ENCODE measurements around the gene MYO10. TPM values are rescaled to one million over a fixed set of nuclear protein-coding genes. Genes with fewer than 3 reads are reported as not detected.

Gene MYO10
- total and polyA plus RNA-seq, 4 experiments from 2014 or later, result 0.05 to 0.17 TPM; not detected in 2

DNA sequence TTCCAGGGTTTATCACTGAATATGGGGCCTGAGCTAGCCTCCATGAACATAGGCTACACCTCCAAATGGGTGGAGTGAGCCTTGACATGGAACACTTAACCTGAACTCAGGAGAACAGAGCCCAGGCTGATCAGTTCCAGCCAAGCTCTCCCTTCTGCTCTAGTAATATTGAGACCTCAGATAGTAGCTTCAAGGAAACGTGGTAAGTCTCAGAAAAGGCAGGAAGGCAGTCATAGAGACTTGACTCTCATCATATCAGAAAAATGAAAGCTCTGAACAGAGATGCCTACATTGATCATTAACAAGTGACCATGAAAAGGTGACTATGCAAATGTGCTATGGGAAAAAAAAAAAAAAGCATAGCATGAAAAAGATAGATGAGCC, 40.5 kb upstream of the MYO10 start:
- H3K27ac Mint-ChIP-seq, result no peak overlapping the region
- intact Hi-C loops (cut with micrococcal nuclease), result no loop called here
- CTCF ChIA-PET (ENCODE audit: partially characterized antibody), result no interaction called here
- no peak for DNase-seq
- peaks cover 0 to 2% of the 10 kb centered on the region in 2 donors for H3K27me3 Mint-ChIP-seq
- Histone ChIP-seq H3K36me3 (ENCODE audit: insufficient read depth, low read length) (no peaks in the 10 kb centered on the region), H3K27me3 (ENCODE audit: insufficient read depth, low read length) (no peaks in the 10 kb centered on the region), H3K9me3 (ENCODE audit: control insufficient read depth in 1 of 2, low read length in 2 of 2) (no peaks in the 10 kb centered on the region), H3K27ac (ENCODE audit: low read depth, low read length) (no peak overlapping the region), H3K4me1 (ENCODE audit: insufficient read depth, low read length) (no peaks in the 10 kb centered on the region), H3K4me3 (ENCODE audit: low read length in 2 of 2) (no peak overlapping the region)
- no peaks in the 10 kb centered on the region for H3K4me1 Mint-ChIP-seq
- no peak overlapping the region for H3K4me3 Mint-ChIP-seq
- POLR2A ChIA-PET (ENCODE audit: partially characterized antibody), result no interaction called here
- H3K9me3 Mint-ChIP-seq, result peaks cover 0 to 4% (median 0%) of the 10 kb centered on the region in 8 donors
- no peaks in the 10 kb centered on the region for H3K36me3 Mint-ChIP-seq

DNA sequence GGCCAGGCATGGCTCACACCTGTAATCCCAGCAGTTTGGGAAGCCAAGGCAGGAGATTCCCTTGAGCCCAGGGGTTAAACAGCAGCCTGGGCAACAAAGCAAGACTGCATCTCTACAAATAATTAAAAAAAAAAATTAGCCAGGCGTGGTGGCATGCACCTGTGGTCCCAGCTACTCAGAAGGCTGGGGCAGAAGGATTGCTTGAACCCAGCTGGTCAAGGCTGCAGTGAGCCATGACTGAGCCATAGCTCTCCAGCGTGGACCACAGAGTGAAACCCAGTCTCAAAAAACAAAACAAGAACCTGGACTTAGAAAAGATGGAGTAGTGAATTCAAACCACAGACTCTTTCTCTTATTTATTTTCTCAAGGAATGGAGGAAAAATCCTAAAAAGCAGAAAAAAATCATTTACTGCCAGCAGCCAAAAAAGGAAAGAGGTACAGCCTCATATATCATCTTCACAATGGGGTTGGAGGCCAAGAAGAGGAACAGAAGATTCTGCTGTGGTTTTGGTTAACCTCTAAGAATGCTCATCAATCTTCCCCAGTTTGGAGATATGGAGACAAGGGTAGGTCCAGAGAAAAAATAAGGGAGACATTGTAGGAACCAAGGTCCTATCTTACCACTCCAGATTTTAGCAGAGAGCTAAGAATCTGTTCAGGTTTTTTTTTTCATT, 40.0 kb upstream of the MYO10 start:
- Mint-ChIP-seq H3K9me3 (peaks cover 0 to 3% (median 0%) of the 10 kb centered on the region in 8 donors), H3K27me3 (peaks cover 0 to under 1% of the 10 kb centered on the region in 2 donors), H3K27ac (no peak overlapping the region), H3K4me1 (no peaks in the 10 kb centered on the region), H3K4me3 (no peak overlapping the region), H3K36me3 (no peaks in the 10 kb centered on the region)
- CTCF ChIA-PET (ENCODE audit: partially characterized antibody), result no interaction called here
- H3K27ac ChIP-seq (ENCODE audit: low read depth, low read length), result no peak overlapping the region
- POLR2A ChIA-PET (ENCODE audit: partially characterized antibody), result no interaction called here
- DNase-seq, result no peak
- intact Hi-C loops (cut with micrococcal nuclease), result no loop called here
- no peaks in the 10 kb centered on the region for H3K4me1 ChIP-seq (ENCODE audit: insufficient read depth, low read length)
- no peaks in the 10 kb centered on the region for H3K36me3 ChIP-seq (ENCODE audit: insufficient read depth, low read length)
- H3K4me3 ChIP-seq (ENCODE audit: low read length in 2 of 2), result no peak overlapping the region
- no peaks in the 10 kb centered on the region for H3K9me3 ChIP-seq (ENCODE audit: control insufficient read depth in 1 of 2, low read length in 2 of 2)
- no peaks in the 10 kb centered on the region for H3K27me3 ChIP-seq (ENCODE audit: insufficient read depth, low read length)

DNA sequence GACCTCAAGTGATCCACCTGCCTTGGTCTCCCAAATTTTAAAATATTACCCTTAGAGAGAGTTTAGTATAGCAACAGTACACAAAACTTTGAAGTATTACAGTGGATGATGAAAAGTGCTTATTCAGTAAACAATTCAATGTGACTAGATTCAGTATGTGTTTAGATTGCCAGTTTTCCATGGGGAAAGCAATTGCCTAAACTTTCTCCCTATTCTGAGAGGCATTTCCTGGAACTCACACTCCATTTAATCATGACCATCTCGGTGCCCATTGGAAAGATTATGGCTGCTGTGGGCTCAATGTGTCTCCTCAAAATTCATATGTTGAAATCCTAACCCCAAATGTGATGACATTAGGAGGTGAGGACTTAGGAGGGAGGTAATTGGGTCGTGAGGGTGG, 38.9 kb upstream of the MYO10 start:
- no peak overlapping the region for H3K4me3 ChIP-seq (ENCODE audit: low read length in 2 of 2)
- peaks cover 0 to 3% (median 0%) of the 10 kb centered on the region in 8 donors for H3K9me3 Mint-ChIP-seq
- H3K4me1 Mint-ChIP-seq, result no peaks in the 10 kb centered on the region
- no peak for DNase-seq
- ChIA-PET CTCF (ENCODE audit: partially characterized antibody) (no interaction called here), POLR2A (ENCODE audit: partially characterized antibody) (no interaction called here)
- intact Hi-C loops (cut with micrococcal nuclease), result no loop called here
- no peaks in the 10 kb centered on the region for H3K27me3 ChIP-seq (ENCODE audit: insufficient read depth, low read length)
- H3K36me3 Mint-ChIP-seq, result no peaks in the 10 kb centered on the region
- H3K4me1 ChIP-seq (ENCODE audit: insufficient read depth, low read length), result no peaks in the 10 kb centered on the region
- no peak overlapping the region for H3K27ac Mint-ChIP-seq
- no peaks in the 10 kb centered on the region for H3K9me3 ChIP-seq (ENCODE audit: control insufficient read depth in 1 of 2, low read length in 2 of 2)
- no peak overlapping the region for H3K4me3 Mint-ChIP-seq
- H3K27ac ChIP-seq (ENCODE audit: low read depth, low read length), result no peak overlapping the region
- H3K36me3 ChIP-seq (ENCODE audit: insufficient read depth, low read length), result no peaks in the 10 kb centered on the region
- H3K27me3 Mint-ChIP-seq, result no peaks in the 10 kb centered on the region

DNA sequence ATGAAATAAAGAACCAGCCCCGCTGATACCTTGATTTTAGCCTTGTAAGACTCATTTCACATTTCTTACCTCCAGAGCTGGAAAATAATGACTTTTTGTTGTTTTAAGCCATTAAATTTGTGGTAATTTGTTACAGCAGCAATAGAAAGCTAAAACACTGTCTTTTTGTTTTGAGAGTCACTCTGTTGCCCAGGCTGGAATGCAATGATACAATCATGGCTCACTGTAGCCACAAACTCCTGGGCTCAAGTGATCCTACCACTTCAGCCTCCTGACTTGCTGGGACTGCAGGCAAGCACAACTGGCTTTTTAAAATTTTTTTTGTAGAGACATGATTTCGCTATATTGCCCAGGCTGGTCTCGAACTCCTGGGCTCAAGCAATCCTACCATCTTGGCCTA, 34.7 kb upstream of the MYO10 start:
- H3K27me3 ChIP-seq (ENCODE audit: insufficient read depth, low read length), result no peaks in the 10 kb centered on the region
- ChIA-PET CTCF (ENCODE audit: partially characterized antibody) (no interaction called here), POLR2A (ENCODE audit: partially characterized antibody) (no interaction called here)
- Mint-ChIP-seq H3K27ac (no peak overlapping the region), H3K4me3 (no peak overlapping the region), H3K36me3 (no peaks in the 10 kb centered on the region), H3K27me3 (no peaks in the 10 kb centered on the region), H3K9me3 (peaks cover 0 to 7% (median 0%) of the 10 kb centered on the region in 8 donors), H3K4me1 (no peaks in the 10 kb centered on the region)
- H3K36me3 ChIP-seq (ENCODE audit: insufficient read depth, low read length), result no peaks in the 10 kb centered on the region
- no peaks in the 10 kb centered on the region for H3K9me3 ChIP-seq (ENCODE audit: control insufficient read depth in 1 of 2, low read length in 2 of 2)
- no peak overlapping the region for H3K4me3 ChIP-seq (ENCODE audit: low read length in 2 of 2)
- H3K4me1 ChIP-seq (ENCODE audit: insufficient read depth, low read length), result no peaks in the 10 kb centered on the region
- DNase-seq, result no peak
- intact Hi-C loops (cut with micrococcal nuclease), result no loop called here
- no peak overlapping the region for H3K27ac ChIP-seq (ENCODE audit: low read depth, low read length)

DNA sequence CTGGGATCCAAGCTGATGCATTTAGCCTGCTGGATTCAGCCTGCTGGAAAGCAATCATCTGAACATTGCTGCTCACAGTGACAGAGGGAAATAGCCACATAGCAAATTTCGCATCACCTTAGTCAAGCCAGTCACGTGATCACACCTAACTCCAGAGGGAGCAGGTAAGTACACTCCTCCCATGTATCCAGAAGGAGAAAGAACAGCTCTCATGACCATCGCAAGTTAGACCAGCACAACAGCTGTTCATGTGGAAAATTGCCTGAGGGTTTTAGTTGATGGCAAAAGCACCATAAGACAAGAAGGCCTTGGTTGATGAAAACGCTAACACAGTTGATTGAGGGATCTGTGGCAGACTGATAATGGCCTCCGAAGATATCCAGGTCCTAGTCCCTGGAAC, 34.2 kb upstream of the MYO10 start:
- intact Hi-C loops (cut with micrococcal nuclease), result no loop called here
- Histone ChIP-seq H3K4me1 (ENCODE audit: insufficient read depth, low read length) (no peaks in the 10 kb centered on the region), H3K27me3 (ENCODE audit: insufficient read depth, low read length) (no peaks in the 10 kb centered on the region), H3K4me3 (ENCODE audit: low read length in 2 of 2) (no peak overlapping the region), H3K36me3 (ENCODE audit: insufficient read depth, low read length) (no peaks in the 10 kb centered on the region), H3K27ac (ENCODE audit: low read depth, low read length) (no peak overlapping the region), H3K9me3 (ENCODE audit: control insufficient read depth in 1 of 2, low read length in 2 of 2) (no peaks in the 10 kb centered on the region)
- no peaks in the 10 kb centered on the region for H3K27me3 Mint-ChIP-seq
- ChIA-PET POLR2A (ENCODE audit: partially characterized antibody) (no interaction called here), CTCF (ENCODE audit: partially characterized antibody) (no interaction called here)
- no peak overlapping the region for H3K27ac Mint-ChIP-seq
- DNase-seq, result no peak
- H3K36me3 Mint-ChIP-seq, result no peaks in the 10 kb centered on the region
- no peaks in the 10 kb centered on the region for H3K4me1 Mint-ChIP-seq
- H3K9me3 Mint-ChIP-seq, result peaks cover 0 to 7% (median 0%) of the 10 kb centered on the region in 8 donors
- no peak overlapping the region for H3K4me3 Mint-ChIP-seq

DNA sequence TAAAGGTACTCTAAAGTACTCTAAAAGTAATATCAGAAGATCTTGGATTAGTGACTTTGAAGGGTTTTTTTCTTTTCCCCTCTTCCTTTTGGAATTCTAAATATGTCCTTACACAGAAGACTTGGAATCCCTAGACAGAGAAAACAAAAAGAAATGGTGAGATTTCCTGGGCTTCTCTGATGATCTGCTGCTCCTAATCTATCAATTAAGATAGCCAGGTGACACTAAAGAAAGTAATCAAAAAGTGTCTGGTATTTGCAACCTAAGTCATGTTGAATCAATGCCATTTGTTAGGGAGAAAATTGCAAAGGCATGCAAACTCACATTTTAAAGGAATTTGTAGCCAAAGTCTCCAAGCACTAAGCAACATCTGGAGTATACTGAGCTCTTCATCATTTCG, 29.5 kb upstream of the MYO10 start:
- Mint-ChIP-seq H3K27ac (no peak overlapping the region), H3K4me3 (no peak overlapping the region), H3K4me1 (no peaks in the 10 kb centered on the region), H3K36me3 (no peaks in the 10 kb centered on the region), H3K9me3 (peaks cover 0 to 8% (median 0%) of the 10 kb centered on the region in 8 donors), H3K27me3 (no peaks in the 10 kb centered on the region)
- Histone ChIP-seq H3K4me1 (ENCODE audit: insufficient read depth, low read length) (no peaks in the 10 kb centered on the region), H3K9me3 (ENCODE audit: control insufficient read depth in 1 of 2, low read length in 2 of 2) (no peaks in the 10 kb centered on the region), H3K36me3 (ENCODE audit: insufficient read depth, low read length) (no peaks in the 10 kb centered on the region), H3K27me3 (ENCODE audit: insufficient read depth, low read length) (no peaks in the 10 kb centered on the region), H3K4me3 (ENCODE audit: low read length in 2 of 2) (no peak overlapping the region), H3K27ac (ENCODE audit: low read depth, low read length) (no peak overlapping the region)
- DNase-seq, result no peak
- intact Hi-C loops (cut with micrococcal nuclease), result no loop called here
- POLR2A ChIA-PET (ENCODE audit: partially characterized antibody), result no interaction called here
- CTCF ChIA-PET (ENCODE audit: partially characterized antibody), result interaction anchor here (1.8 kb wide), 1 partner anchor 13 kb away, joined by 3 read pairs; no protein-coding TSS in a partner anchor

DNA sequence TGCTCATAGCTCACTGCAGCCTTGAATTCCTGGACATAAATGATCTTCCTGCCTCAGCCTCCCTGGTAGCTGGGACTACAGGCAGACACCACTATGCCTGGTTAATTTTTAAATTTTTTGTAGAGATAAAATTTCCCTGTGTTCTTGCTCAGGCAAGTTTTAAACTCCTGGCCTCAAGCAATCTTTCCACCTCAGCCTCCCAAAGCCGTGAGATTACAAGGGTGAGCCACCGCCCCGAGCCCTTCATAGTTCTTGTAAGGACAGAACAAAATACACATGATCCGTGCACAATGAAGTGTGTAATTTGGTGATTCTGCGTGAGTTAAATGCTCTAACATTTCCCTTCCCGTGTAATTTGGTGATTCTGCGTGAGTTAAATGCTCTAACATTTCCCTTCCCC, 27.7 kb upstream of the MYO10 start:
- DNase-seq, result no peak
- no peaks in the 10 kb centered on the region for H3K36me3 Mint-ChIP-seq
- H3K27ac Mint-ChIP-seq, result no peak overlapping the region
- ChIA-PET POLR2A (ENCODE audit: partially characterized antibody) (no interaction called here), CTCF (ENCODE audit: partially characterized antibody) (no interaction called here)
- no peaks in the 10 kb centered on the region for H3K4me1 Mint-ChIP-seq
- H3K27me3 ChIP-seq (ENCODE audit: insufficient read depth, low read length), result no peaks in the 10 kb centered on the region
- H3K27ac ChIP-seq (ENCODE audit: low read depth, low read length), result no peak overlapping the region
- no peaks in the 10 kb centered on the region for H3K27me3 Mint-ChIP-seq
- intact Hi-C loops (cut with micrococcal nuclease), result no loop called here
- H3K4me3 ChIP-seq (ENCODE audit: low read length in 2 of 2), result no peak overlapping the region
- peaks cover 0 to 9% (median 0%) of the 10 kb centered on the region in 8 donors for H3K9me3 Mint-ChIP-seq
- H3K4me3 Mint-ChIP-seq, result no peak overlapping the region
- H3K9me3 ChIP-seq (ENCODE audit: control insufficient read depth in 1 of 2, low read length in 2 of 2), result no peaks in the 10 kb centered on the region
- H3K36me3 ChIP-seq (ENCODE audit: insufficient read depth, low read length), result no peaks in the 10 kb centered on the region
- H3K4me1 ChIP-seq (ENCODE audit: insufficient read depth, low read length), result no peaks in the 10 kb centered on the region

DNA sequence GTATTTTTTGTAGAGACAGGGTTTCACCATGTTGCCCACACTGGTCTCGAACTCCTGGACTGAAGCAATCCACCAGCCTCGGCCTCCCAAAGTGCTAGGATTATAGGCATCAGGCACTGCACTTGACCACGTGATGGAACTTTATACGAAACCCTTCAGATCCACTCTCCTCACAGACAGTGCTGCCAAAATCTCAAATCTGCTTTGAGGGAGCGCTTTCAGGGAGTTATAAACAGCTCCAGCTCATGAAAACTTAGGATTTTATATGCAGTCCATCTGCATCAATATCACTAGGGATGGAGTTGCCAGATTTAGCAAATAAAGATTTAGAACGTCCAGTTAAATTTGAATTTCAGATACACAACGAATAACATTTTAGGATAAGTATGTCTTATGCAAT, 25.0 kb upstream of the MYO10 start:
- intact Hi-C loops (cut with micrococcal nuclease), result no loop called here
- POLR2A ChIA-PET (ENCODE audit: partially characterized antibody), result no interaction called here
- Histone ChIP-seq H3K4me3 (ENCODE audit: low read length in 2 of 2) (no peak overlapping the region), H3K27ac (ENCODE audit: low read depth, low read length) (no peak overlapping the region), H3K27me3 (ENCODE audit: insufficient read depth, low read length) (no peaks in the 10 kb centered on the region), H3K4me1 (ENCODE audit: insufficient read depth, low read length) (no peaks in the 10 kb centered on the region), H3K36me3 (ENCODE audit: insufficient read depth, low read length) (no peaks in the 10 kb centered on the region), H3K9me3 (ENCODE audit: control insufficient read depth in 1 of 2, low read length in 2 of 2) (no peaks in the 10 kb centered on the region)
- no peak for DNase-seq
- H3K4me1 Mint-ChIP-seq, result no peaks in the 10 kb centered on the region
- H3K4me3 Mint-ChIP-seq, result no peak overlapping the region
- no peaks in the 10 kb centered on the region for H3K27me3 Mint-ChIP-seq
- no peaks in the 10 kb centered on the region for H3K36me3 Mint-ChIP-seq
- H3K9me3 Mint-ChIP-seq, result peaks cover 0 to 7% (median 2%) of the 10 kb centered on the region in 8 donors
- H3K27ac Mint-ChIP-seq, result no peak overlapping the region
- CTCF ChIA-PET (ENCODE audit: partially characterized antibody), result no interaction called here

All from CD4-positive, alpha-beta memory T cell (primary cell).